HG03159 (cell line): Measurements from ENCODE around the gene ROR2.
"Not testable (repeated sequence)": the region's sequence is repeated elsewhere in the genome, so short reads cannot be mapped to it uniquely, and the experiment has no call there.

Experiments used
- ATAC-seq: cut with Tn5 transposase; IDR thresholded peaks from one replicate; pipeline ENCODE4 v1.9.1; 2021; ENCODE audit warnings: mild to moderate bottlenecking, moderate library complexity; ENCODE audit not compliant: unreplicated experiment

Gene ROR2

DNA sequence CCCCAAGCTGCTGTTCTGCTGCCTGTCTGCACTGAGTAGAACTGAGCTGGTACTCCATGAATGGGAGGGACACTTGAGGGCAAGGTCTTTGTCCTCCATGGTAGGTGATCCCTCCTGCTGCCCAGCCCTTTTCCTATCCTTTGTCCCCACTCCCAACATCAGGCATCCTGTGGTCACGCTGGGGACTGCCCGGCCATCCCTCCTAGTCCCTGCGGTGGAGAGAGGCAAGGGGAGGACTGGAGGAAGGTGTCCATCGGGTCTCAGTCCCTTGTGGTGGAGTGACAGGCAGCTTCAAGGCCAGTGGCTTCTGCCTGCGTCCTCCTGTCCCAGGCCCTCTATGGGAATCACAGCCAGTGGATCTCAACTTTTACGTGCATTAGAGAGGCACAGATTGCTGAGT is 25.9 kb downstream of the ROR2 start:
- no peak for ATAC-seq

DNA sequence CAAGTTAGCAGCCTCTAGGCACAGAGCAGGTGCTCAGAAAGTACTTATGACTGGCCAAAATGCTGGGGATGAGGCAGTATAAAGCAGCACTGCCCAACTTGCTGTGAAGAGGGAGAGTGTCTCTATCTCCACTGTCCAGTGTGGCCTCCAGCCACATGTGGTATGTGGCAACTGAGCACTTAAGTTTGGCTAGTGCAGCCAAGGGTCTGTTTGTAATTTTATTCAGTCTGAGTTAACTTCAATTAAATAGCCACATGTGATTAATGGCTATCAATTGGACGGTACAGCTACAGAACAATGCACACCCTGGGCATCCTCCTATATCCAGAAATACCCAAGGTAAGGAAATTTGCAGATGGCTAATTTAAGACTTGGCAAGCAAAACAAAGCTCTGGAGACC is 26.9 kb downstream of the ROR2 start:
- no peak for ATAC-seq

DNA sequence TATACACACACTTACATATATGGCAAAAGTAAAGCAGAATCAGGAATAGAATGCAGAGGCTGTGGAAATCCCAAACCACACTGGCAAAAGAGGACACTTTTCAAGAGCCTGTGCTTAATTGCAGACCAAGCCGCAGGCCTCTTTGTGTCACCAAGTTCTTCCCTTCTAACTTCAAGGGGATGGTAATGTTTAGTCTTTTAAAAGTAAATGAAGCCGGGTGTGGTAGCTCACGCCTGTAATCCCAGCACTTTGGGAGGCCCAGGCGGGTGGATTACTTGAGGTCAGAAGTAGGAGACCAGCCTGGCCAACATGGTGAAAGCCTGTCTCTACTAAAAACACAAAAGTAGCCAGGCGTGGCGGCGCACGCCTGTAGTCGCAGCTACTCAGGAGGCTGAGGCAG is 28.7 kb downstream of the ROR2 start:
- ATAC-seq: no peak

DNA sequence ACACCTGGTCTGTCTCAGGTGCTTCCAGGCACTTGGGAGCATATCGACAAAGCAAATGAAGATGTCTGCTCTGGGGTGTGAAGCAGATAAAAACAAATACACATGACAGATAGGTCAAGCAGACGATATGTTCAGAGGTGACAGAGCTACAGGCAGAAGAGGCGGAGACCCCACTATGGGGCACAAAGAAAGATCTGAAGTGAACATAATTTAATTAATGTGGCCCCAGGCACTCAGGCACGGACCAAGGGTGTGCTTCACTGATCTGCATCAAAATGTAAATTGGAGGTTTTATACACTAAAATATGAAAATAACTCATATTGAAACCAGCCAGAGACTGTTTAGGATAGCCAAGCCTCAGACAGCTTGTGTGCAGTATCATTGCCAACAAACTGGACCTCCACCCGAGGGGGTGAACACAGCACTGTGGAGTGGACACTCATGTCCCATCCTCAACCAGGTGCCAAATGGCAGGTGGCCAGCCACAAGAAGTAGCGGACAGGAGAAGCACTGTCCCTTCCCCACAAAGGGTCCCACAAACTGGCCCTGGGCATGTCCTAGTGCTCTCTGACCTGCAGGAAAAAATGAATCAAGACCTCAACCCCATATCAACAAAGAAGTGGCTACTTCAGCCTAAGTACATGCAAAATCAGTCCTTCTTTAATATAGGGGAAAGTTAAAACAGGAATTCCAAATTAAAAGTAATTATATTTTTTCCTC is 29.2 kb downstream of the ROR2 start:
- ATAC-seq: no peak

DNA sequence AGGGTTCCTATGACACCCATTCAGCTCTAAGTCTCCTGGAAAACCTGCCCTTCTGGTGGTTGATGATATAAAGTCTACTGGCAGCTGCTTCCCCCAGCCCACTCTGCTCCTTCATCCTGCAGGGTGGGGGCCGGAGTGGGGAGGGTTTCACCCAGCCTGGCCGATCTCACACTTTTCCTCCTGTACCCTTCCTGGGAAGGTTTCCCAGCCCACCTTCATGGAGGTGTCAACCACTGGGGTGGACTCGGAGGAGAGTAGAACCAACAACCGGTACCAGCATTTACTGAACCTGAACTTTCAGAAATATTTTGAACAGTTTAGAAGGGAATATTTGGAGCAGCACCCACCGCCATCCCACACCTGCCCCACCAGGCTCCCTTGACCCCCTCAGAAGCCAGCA is 30.4 kb downstream of the ROR2 start:
- ATAC-seq: no peak

DNA sequence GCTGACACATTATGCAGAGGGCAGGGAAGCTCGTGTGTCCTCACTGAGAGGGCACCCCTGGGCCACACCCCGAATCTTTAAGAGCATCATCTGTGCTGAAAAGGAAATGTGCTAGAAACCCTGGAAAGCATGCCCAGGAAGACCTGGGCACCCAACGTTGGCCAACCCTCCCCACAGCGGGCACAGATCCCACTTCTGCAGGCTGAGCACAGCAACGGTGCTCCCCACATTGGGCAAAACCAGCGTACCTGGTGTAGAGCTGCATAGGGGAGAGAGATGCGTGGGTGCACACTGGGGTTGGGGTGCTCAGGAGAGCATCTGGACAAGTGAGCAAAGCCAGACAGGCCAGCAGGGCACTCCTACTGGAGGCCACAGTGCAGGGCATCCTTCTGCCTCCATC is 32.6 kb downstream of the ROR2 start:
- ATAC-seq: no peak

DNA sequence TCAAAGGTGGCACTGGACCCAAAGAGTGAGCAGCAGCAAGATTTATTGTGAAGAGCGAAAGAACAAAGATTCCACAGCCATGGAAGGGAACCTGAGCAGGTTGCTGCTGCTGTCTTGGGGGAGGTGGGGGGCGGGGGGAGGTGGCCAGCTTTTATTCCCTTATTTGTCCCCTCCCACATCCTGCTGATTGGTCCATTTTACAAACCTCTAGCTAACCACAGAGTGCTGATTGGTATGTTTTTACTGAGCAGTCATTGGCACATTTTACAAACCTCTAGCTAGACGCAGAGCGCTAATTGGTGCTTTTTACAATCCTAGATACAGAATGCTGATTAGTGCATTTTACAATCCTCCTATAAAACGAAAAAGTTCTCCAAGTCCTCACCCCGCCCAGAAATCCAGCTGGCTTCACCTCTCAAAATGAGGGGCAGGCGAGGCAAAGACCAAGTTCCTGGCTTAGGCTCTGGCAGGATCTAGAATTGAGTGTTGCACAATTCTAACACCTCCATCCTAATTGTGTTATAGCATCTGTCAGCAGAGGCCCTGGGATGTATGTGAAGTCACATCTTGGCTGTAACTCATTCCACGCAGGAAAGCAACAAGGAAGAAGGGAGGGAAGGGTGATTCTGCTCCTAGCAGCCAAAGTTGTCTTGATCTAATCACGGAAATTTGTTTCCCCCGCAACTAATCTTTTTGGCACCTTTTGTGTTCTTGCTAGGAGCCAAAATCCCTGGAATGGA is 34.3 kb downstream of the ROR2 start:
- ATAC-seq: no peak

DNA sequence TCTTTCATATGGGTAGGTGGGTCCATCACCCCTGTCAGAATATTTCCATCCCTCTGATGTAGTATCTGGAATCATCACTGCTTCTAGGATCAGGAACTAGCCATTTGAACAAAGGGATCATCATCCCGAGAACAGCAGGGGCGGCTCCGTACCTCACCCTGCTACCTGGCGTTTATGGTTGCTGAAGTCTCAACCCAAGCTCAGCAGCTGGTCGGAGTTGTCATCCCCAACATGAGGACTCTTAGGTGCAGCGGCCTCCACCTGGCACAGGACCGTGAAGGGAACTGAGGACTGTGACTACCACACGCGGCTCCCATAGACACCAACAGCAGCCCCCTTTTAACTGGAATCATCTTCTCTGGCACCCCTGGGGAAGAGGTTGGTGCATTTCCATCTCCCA is 35.1 kb downstream of the ROR2 start:
- no peak for ATAC-seq

DNA sequence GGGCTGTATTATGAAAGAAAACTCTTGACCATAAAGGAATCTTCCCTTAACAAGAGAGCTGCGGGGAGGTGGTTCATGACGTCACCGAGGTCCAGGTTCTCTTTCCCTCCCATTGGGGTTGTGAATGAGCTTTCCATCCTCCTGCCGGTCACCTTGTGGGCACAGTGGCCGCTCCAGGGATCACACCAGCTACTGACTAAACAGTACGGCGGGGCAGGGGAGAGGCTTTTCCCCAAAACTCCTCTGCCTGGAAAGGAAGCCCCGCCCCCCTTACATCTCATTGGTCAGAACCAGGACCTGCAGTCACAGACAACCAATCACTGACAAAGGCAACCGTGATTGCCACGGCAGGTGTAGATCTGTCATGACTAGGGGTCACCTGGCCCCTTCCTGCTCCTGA is 35.6 kb downstream of the ROR2 start:
- no peak for ATAC-seq

DNA sequence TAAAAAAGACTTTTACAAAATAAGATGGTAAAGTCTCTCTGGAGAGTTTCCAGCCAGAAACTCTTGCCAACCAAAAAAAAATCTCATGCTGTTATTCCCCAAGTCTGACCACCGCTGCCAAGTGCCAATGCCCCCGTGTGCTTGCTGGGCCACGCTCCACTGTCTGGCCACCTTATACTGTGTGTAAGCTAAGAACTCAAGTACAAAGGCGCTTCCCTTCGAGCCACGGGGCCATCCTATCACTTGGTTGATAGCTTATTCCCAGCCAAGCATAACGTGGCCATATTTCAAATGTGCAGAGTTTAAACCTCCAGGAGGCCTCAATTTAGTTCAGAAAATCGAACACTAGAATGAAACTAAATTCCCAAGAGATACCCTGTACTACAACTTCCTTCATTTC is 36.0 kb downstream of the ROR2 start:
- ATAC-seq: no peak

DNA sequence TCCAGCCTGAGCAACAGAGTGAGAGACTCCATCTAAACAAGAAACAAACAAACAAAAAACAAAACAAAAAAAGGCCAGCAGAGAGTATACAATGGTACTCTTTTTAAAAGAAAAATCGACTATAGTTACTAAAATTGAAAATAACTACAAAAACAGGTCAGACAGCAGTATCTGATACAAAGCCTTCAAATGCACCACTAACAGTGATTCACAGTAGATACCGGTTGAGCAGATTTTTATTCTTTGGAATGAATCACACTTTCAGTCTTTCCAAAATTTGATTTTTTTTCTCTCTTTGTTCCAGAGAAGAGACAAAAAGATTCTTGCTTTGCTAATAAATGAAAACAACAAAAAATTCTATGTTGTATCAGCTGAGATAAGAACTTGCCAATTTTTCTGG is 36.9 kb downstream of the ROR2 start:
- ATAC-seq: no peak

DNA sequence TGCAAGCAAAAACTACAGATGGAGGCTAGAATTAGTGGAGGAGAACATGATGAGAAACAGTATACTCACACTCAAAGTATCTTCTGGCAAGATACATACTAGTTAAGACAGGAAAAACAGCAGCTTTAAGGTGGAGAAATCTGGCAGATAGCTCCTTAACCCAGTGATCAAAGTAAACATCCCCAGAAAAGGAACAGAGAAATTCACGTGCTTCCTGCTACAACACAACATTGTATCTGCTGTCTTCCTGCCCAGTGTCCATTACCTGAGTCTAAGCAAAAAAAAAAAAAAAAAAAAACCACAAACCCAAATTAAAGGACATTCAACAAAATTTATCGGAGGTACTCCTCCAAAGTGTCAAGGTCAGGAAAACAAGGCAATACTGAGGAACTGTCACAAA is 38.4 kb downstream of the ROR2 start:
- ATAC-seq: no peak

DNA sequence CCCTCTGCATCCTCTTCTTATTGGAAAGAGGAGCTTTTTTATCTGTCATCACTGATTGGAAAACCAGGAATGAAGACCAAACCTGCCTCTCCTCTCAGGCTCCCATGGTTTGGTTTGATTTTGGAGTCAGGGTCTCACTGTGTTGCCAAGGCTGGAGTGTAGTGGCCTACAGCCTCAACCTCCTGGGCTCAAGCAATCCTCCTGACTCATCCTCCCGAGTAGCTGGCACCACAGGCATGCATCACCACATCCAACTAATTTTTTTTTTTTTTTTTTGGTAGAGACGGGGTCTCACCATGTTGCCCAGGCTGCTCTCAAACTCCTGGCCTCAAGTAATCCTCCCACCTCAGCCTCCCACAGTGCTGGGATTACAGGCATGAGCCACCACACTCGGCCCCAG is 40.8 kb downstream of the ROR2 start:
- not testable (repeated sequence) for ATAC-seq

DNA sequence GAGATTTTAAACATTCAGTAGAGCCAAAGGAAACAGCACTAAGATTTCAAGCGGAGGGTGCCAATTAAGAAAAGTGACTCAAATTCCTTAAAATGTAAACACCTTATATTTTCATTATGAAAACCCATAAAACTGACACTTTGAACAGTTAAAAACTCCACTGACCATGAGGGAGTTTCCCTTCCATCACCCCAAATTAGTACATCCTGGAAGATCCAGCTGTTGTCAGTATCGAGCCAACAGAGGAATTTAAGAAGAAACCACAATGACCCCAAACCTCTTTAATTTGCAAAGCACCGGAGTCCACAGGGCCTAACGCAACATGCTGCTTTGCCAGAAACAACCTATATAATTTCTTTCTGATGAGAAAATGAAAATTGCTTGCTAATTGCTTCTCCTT is 41.3 kb downstream of the ROR2 start:
- no peak for ATAC-seq

DNA sequence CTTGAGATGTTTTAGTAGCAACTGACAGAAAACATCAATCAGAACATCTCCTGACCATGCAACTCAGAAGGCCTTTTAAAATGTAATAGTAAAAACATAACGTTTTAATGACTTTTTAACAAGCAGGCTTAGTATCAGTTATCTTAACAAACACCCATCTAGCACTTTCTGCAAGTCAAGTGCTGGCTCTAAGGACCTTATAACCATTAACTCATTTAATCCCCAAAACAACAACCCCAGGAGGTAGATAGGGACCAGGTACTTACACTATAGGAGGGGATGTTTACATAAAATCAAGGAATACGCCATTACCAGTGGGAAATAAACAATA is 41.8 kb downstream of the ROR2 start:
- ATAC-seq: no peak

DNA sequence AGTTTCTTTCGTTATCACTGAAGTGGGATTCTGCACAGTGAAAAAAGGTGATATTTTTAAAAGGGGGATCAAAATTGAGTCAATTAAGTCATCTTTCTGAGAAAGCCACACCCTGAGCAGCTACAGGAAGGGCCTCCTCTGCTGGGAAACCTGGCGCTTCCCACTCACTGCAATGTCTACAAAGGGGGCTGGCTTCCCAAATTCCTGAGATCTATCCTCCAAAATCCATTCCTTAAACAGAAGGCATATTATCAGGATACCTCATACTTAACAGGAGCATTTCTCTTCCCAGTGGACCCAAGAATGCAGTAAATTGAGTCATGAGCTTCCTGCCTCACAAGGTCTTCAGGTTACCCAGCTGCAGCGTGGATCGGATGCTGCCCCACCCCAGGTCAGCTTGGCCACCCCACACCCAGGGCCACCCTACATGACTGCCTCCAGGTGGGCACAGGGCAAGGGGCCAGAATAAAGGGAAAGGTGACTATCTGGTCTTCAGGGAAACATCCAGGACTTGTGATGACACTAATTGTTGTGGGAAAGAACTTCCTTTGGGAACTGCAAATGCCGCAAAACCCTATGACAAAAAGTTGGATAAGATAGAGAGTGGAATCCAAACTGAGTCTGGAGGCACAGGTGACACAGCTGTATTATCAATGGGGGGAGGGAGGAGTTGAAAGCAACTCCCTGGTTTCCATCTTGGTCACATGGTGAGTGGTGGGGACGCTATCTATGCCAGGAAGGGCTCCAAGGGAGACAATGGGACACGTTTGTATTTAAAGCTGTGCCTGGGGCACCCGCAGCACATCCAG is 42.3 kb downstream of the ROR2 start:
- ATAC-seq: no peak

DNA sequence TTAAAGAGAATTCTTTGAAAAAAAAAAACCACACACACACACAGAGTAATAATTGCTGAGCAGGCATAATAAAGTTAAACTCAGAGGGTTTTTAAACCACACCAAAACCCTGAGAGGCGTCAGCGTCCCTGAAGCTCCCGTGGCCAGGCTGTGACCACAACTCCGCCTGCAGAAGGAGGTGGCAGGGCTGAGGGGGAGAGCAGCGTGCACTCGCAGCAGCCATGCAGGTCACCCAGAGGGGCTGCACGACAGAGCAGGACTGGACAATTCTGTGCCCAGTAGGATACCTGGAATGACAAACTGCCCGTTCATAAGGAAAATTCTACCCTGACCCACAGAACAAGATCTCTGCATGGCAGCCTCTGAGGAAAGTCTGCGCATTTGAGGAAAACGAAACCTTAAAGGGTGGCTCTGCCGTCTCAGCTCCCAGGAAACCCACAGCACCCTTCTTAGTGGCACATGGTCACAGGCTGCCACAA is 44.0 kb downstream of the ROR2 start:
- ATAC-seq: no peak

DNA sequence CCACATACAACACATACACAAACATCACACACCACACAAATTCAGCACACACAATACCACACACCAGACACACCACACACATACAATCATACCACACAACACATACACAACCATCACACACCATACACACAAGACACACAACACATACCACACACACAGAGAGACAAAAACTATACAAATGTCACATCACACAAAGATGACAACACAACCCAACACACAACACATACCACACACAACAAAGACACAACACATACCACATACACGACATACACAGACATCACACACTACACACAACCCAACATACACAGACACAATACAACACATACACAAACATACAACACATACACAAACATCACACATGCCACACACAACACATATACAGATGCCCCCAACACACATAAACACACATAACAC is 44.8 kb downstream of the ROR2 start:
- no peak for ATAC-seq

DNA sequence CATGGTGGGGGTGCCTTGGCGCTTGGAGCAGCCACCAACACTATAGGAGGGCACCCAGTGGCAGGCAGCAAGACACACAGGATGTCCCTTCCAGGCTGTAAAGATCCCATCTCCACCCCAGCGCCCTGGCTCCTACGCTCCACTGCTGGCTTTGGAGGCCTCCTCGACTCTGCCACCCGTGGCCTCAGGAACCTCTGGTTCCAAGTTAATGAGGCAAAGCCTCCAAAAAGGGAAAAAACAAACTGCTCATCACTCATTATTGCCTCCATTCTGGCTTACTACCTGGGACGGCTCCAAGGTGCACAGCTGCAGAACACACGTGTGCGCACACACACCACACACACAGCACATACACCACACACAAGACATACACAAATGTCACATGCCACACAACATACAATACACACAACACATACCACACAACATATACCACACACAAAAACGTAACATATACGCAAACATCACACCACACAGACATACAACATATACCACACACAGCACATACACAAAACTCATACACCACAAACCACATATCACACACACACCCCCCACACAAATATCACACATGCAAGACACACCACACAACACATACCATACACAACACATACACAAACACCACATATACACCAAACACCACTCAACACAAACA is 45.3 kb downstream of the ROR2 start:
- no peak for ATAC-seq

DNA sequence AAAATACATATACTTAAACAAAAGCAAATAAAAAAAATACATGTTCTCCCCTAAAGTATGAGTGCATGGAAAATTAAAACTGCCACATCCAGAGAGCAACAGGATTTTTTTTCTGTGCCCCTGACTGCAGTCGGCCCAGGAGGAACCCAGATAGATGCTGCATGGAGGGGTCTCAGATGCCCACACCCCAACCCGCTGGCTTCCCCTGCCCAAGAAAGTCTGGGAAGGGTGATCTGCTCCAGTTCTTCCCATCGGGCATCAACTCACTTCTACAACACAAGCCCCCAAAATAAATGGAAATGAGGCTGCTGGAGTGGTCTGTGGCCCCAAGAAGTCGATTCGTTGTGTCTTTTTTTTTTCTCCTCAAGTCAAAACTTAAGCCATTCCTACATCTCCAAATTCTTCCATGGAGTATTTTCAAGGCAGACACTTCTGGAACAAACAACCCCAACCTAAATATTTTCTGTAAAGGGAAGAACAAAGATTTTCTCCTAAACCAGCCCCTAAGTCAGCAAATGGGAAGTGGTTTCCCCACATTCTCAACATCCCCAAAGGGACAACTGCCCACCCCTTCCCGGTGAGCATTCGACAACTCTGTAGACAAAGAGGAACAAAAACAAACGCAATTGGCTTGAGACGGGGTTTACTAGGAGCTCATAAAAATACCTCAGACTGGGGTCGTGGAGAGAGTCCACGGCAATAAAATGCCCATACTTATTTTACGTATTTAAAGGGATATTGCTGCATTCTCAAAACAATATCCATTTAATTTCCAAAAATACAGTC is 46.7 kb downstream of the ROR2 start:
- no peak for ATAC-seq
